ENCODE results near the gene MAMDC2.

MAMDC2 gene

DNA sequence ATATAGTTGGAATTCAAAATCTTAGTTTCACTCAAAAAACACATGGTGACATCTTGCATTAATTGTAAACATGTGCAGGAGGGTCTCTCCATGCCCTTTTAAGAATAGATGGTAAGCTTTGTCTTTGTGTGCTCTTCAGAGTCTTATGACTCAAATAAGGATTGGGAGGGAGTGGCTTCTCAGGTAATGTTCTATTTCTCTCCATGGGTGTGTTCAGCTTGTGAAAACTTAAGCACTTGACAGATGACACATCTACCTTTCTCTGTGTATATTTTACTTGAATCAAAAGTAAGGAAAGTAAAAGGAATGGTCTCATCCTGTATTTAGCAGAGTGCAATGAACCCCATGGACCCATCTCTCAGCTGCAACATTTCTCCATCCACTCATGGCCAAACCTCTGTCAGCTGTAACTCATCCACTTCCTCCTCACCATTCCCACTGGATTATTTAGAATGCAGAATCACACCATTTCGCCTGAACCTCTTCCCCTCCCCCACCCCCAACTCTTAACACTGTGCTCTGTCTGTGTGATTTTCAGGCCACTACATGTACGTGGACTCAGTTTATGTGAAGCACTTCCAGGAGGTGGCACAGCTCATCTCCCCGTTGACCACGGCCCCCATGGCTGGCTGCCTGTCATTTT is 82.1 kb downstream of the MAMDC2 start:
- no peak for DNase-seq (ENCODE audit: extremely low read depth, low read depth)
- TF ChIP-seq, protein P1, sequence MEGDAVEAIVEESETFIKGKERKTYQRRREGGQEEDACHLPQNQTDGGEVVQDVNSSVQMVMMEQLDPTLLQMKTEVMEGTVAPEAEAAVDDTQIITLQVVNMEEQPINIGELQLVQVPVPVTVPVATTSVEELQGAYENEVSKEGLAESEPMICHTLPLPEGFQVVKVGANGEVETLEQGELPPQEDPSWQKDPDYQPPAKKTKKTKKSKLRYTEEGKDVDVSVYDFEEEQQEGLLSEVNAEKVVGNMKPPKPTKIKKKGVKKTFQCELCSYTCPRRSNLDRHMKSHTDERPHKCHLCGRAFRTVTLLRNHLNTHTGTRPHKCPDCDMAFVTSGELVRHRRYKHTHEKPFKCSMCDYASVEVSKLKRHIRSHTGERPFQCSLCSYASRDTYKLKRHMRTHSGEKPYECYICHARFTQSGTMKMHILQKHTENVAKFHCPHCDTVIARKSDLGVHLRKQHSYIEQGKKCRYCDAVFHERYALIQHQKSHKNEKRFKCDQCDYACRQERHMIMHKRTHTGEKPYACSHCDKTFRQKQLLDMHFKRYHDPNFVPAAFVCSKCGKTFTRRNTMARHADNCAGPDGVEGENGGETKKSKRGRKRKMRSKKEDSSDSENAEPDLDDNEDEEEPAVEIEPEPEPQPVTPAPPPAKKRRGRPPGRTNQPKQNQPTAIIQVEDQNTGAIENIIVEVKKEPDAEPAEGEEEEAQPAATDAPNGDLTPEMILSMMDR (IDR thresholded peaks at IDR 0.05; ENCODE audit: low read depth, low read length, missing control alignments): no peak
- no peak overlapping the region for H3K4me3 ChIP-seq (replicated peaks; ENCODE audit: low read depth, low read length)

DNA sequence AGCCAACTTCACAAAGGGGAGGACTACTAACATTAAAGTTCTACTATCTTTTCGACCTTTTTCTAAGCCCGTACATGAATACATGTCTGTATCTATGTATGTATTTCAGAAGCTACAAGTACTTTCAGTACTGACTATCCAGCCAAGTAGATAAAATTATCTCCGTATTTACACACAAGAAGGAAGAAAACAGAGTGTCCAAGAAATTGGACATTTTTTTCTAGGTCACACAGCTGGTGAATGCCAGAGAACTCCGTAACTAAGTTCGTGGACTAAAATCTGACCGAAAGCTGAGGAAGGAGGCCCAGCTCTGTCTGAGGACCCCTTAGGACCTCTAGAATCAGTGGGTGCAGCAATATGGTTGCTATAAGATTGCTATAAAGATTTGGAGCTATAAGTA is 83.4 kb downstream of the MAMDC2 start:
- H3K4me3 ChIP-seq (replicated peaks; ENCODE audit: low read depth, low read length): no peak overlapping the region
- TF ChIP-seq, protein P1 (IDR thresholded peaks at IDR 0.05; ENCODE audit: low read depth, low read length, missing control alignments): no peak
- DNase-seq (ENCODE audit: extremely low read depth, low read depth): no peak

DNA sequence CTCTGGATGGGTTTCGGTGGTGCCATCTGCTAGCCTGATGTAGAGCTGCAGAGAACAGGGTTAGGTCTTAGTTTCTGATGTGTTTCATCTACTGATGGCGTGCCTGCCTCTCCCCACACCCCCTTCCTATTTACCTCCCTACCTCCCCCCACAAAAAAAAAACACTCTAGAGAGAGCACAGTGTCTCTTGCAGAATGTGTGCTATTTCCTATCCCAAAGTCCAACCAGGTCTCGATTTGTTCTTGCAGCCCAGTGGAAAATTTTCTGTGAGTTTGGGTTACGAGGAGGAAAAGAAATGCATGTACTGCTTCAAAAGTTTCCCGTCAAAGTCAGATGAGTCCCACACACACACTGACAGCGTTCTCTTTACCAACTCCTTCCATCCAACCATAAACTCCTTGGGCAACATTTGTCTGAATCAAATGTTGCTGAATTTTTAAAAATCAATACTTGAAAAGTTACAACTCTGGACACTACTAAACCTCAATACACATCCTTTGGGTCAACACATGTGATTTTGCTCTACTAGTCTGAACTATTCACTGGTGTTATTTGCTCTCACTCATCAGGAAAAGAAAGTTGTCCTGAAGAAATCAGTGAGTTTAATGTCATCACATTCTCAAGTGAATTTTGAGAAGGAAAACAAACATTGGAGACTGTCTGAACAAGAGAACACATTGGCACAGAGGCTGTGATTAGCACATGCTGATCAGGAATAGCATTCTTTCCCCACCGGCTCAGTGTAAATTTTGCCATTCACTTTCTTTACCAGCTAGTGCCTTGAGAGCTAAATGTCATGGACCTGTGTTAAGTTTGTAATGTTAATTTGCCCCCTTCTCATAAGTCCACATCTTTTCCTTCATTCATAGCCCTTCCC is 84.1 kb downstream of the MAMDC2 start:
- TF ChIP-seq, protein P1 (IDR thresholded peaks at IDR 0.05; ENCODE audit: low read depth, low read length, missing control alignments): no peak

DNA sequence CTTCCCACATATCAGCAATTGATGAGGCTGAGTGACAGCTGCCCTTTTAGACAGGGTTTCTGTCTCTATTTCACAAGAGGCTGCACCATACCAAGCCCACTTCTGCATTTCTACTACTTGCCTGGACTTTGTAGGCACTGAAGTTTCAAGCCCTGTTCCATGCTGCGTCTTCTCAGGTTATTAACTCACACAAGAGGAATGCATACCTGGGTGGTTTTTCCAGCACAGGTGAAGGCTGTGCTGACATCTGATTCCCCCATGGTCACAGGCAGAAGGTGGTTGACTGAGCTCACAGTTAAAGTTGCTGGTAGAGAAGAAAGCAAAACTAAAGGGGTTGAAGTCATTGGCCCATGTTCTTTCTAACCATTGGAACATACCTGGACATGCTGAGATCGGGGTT is 86.6 kb downstream of the MAMDC2 start:
- TF ChIP-seq, protein P1 (IDR thresholded peaks at IDR 0.05; ENCODE audit: low read depth, low read length, missing control alignments): no peak
- no peak for DNase-seq (ENCODE audit: extremely low read depth, low read depth)

More for the DNA sequence above, 84.1 kb downstream of the MAMDC2 start:
- no peak overlapping the region for H3K4me3 ChIP-seq (replicated peaks; ENCODE audit: low read depth, low read length)
- no peak for DNase-seq (ENCODE audit: extremely low read depth, low read depth)

DNA sequence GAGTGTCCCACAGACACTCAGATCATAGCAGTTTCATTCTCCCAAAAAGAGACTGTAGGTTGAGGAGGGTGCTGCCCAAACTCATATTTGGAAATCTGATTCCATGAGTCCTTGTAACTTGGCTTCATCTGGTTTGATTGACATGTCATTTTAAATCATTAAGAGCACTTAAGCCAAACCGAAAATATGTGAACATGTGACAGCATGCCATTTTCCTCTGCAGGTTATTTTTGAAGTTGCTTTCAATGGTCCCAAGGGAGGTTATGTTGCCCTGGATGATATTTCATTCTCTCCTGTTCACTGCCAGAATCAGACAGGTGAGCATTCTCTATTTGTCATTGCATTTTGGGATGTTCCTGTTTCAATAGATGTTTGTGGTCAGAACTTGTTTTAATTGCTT is 87.6 kb downstream of the MAMDC2 start:
- DNase-seq (ENCODE audit: extremely low read depth, low read depth): no peak
- no peak overlapping the region for H3K4me3 ChIP-seq (replicated peaks; ENCODE audit: low read depth, low read length)
- TF ChIP-seq, protein P1 (IDR thresholded peaks at IDR 0.05; ENCODE audit: low read depth, low read length, missing control alignments): no peak

More for the DNA sequence above, 86.6 kb downstream of the MAMDC2 start:
- no peak overlapping the region for H3K4me3 ChIP-seq (replicated peaks; ENCODE audit: low read depth, low read length)

DNA sequence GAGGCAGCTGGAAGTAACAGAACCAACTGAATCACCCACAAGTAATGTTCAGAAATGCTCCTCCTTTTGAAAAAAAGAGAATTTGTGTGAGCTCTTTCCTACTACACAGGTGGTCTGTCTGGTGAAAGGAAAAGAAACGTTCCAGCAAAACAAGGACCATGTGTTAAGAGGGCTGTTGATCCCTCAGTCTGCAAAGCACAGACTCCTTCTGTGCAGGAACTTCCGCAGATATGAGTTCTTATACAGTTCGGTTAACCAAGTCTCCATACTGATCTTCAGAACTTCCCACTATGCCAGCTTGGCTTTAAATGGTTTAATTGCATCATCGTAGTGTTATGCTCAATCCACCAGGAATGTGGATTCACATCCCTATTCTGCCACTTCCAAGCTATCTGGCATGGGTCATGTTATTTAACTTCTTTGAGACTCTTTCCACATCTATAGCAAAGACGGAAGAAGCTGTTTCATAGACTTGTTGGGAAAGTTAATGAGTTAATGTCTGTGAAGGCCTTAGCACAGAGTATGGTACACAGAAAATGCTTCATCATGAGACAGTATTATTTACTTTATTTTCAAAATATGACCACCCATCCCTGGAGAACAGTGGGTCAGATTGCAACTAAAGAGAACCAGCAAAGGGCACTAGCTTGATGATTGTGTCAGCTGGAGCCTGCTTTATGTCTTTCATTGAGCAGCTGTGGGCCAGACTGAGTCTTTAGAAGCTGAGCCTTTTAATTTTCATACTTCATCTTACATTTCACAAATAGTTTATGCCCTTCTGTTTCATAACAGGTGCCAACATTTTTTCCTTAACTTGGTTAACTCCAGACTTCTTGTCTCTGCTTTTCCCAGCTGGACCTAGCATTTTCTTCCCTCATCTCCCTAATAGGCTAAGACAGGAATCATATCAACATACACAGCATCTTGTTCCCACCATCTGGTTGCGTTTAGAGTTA is 89.9 kb downstream of the MAMDC2 start:
- H3K4me3 ChIP-seq (replicated peaks; ENCODE audit: low read depth, low read length): no peak overlapping the region
- TF ChIP-seq, protein P1 (IDR thresholded peaks at IDR 0.05; ENCODE audit: low read depth, low read length, missing control alignments): no peak
- no peak for DNase-seq (ENCODE audit: extremely low read depth, low read depth)

Measured in HFF-Myc (cell line).